GM23248 (cell line): ENCODE data around the gene IL1RAPL1. TPM values are rescaled to one million over a fixed set of nuclear protein-coding genes. Genes with fewer than 3 reads are reported as not detected.

Source experiments
- DNase-seq: peaks from one replicate; pipeline ENCODE4 v3.0.0-alpha.2; 2015
- H2AFZ ChIP-seq: fragments of 200-600 bp; sonication (generic); 2 replicates; pipeline ENCODE4 v1.6.1; 2016; ENCODE audit warnings: antibody characterized with exemption
- H3F3A ChIP-seq: fragments of 200-600 bp; sonication (generic); 2 replicates; pipeline ENCODE4 v1.6.1; 2016; ENCODE audit warnings: mild to moderate bottlenecking, antibody characterized with exemption, mixed run types; ENCODE audit not compliant: insufficient read depth
- H3K27ac ChIP-seq: fragments of 200-600 bp; sonication (generic); 2 replicates; pipeline ENCODE4 v1.5.1; 2016; ENCODE audit warnings: mild to moderate bottlenecking
- H3K27me3 ChIP-seq: fragments of 200-600 bp; sonication (generic); replicated peaks from 2 replicates; pipeline ENCODE4 v1.6.1; 2016; ENCODE audit warnings: mild to moderate bottlenecking; ENCODE audit not compliant: insufficient read depth
- H3K36me3 ChIP-seq: fragments of 200-600 bp; sonication (generic); 2 replicates; pipeline ENCODE4 v1.6.1; 2016; ENCODE audit warnings: low read depth, mild to moderate bottlenecking
- H3K4me1 ChIP-seq: fragments of 200-600 bp; sonication (generic); 2 replicates; pipeline ENCODE4 v1.6.1; 2016; ENCODE audit warnings: mild to moderate bottlenecking; ENCODE audit not compliant: insufficient read depth
- H3K4me2 ChIP-seq: fragments of 200-600 bp; sonication (generic); one replicate; pipeline ENCODE4 v1.6.1; 2016; ENCODE audit warnings: mild to moderate bottlenecking; ENCODE audit not compliant: unreplicated experiment
- H3K4me3 ChIP-seq: fragments of 200-600 bp; sonication (generic); 2 replicates; pipeline ENCODE4 v1.5.1; 2016; ENCODE audit warnings: mild to moderate bottlenecking
- H3K79me2 ChIP-seq: fragments of 200-600 bp; sonication (generic); 2 replicates; pipeline ENCODE4 v1.6.1; 2016; ENCODE audit warnings: mild to moderate bottlenecking; ENCODE audit not compliant: insufficient read depth
- H3K9ac ChIP-seq: fragments of 200-600 bp; sonication (generic); 2 replicates; pipeline ENCODE4 v1.6.1; 2016; ENCODE audit warnings: mild to moderate bottlenecking
- H3K9me2 ChIP-seq: fragments of 200-600 bp; sonication (generic); 2 replicates; pipeline ENCODE4 v1.6.1; 2016; ENCODE audit warnings: mixed run types, mild to moderate bottlenecking, moderate library complexity; ENCODE audit not compliant: insufficient read depth
- H3K9me3 ChIP-seq: fragments of 200-600 bp; sonication (generic); one replicate; pipeline ENCODE4 v1.6.1; 2017; ENCODE audit warnings: low read depth
- H4K20me1 ChIP-seq: fragments of 200-600 bp; sonication (generic); 2 replicates; pipeline ENCODE4 v1.6.0; 2016; ENCODE audit not compliant: insufficient read depth
- EZH2 ChIP-seq: fragments of 200-600 bp; sonication (generic); IDR thresholded peaks from 2 replicates; pipeline ENCODE4 v1.6.1; 2018; ENCODE audit warnings: antibody characterized with exemption, mild to moderate bottlenecking; ENCODE audit not compliant: insufficient read depth, poor library complexity, severe bottlenecking
- EZH2phosphoT487 ChIP-seq: fragments of 200-600 bp; sonication (generic); IDR thresholded peaks from 2 replicates; pipeline ENCODE4 v1.6.1; 2018; ENCODE audit warnings: antibody characterized with exemption, moderate library complexity, mild to moderate bottlenecking, low read depth; ENCODE audit not compliant: insufficient read depth
- WGBS, 2 experiments: methylation state at CpG; one replicate each; pipeline ENCODE4 v1.1.6; 2015 to 2017; ENCODE audit warnings: low lambda C conversion rate in 2 of 2, low coverage in 1 of 2; ENCODE audit errors: missing lambda C conversion rate in 2 of 2; 5-methylcytosine and 5-hydroxymethylcytosine counted together
- in situ Hi-C: fragments of 300-500 bp; cut with MboI; formaldehyde crosslinking; loops from 2 replicates; pipeline ENCODE4 v1.15.0; 2020
- polyA plus RNA-seq: library from polyadenylated mRNA; unstranded; fragments of >200 nt; fragmentation: Nextera tagmentation; extraction: Ambion mirVana; gene quantifications from 2 replicates; pipeline ENCODE4 v1.2.1, GENCODE V29; 2016
- total RNA-seq: library from RNA; depleted of rRNA; stranded (reverse); fragments of >200 nt; shearing (Covaris generic); gene quantifications from 2 replicates; pipeline ENCODE4 v1.2.3, GENCODE V29; 2014

The IL1RAPL1 gene
- total and polyA plus RNA-seq, 2 experiments from 2014 or later = not detected

DNA sequence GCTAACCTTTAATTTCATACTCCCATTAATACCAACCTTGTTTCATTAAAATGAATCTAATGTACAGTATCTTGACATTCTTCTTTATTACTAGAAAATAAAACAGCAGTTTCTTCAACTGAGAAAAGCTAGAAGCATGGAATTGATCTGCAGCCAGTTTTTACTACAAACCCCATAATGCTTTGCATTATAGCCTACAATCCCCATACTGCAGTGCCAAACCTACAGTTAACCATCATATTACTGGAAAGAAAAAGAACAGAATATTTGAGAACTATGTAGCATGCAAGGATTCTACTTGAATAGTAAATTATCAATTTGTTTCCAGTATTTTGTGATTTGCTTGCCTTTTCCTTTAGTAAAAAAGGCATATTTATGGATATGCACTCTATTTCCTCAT, 3.2 kb upstream of the IL1RAPL1 start:
- H3K27ac ChIP-seq = no peak overlapping the region
- H3K79me2 ChIP-seq = no peaks in the 10 kb centered on the region
- no peak overlapping the region for H3K9ac ChIP-seq
- H4K20me1 ChIP-seq = no peaks in the 10 kb centered on the region
- in situ Hi-C loops = no loop called here
- no peak overlapping the region for H3K4me3 ChIP-seq
- no peaks in the 10 kb centered on the region for H3K4me1 ChIP-seq
- H3K9me2 ChIP-seq = no peaks in the 10 kb centered on the region
- H3F3A ChIP-seq = no peaks in the 10 kb centered on the region
- H3K9me3 ChIP-seq = no peaks in the 10 kb centered on the region
- no peak overlapping the region for H3K4me2 ChIP-seq
- H3K27me3 ChIP-seq = no peaks in the 10 kb centered on the region
- H2AFZ ChIP-seq = no peak overlapping the region
- DNase-seq = no peak
- TF ChIP-seq EZH2 = no peak
- no peak for TF ChIP-seq EZH2phosphoT487
- no peaks in the 10 kb centered on the region for H3K36me3 ChIP-seq

DNA sequence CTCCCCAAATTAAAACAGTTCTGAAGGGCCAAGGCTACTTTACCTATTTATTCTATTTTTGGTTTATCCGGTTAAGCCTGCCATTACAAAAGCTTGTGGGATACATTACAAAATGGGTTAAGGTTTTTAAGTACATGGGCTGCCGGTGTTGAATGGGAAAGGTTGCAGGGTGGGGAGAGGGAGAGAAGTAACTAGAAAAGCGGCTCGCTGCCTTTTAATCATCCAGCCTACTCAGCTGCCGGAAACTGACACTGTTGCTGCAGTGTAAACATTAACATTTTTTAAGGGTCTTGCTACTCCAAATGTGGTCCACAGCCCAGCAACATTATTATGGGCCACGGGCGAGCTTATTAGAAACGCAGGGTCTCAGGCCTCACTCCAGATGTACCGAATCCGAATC, 1.5 kb upstream of the IL1RAPL1 start:
- no peak overlapping the region for H3K27ac ChIP-seq
- H3K9me3 ChIP-seq = no peaks in the 10 kb centered on the region
- no peaks in the 10 kb centered on the region for H4K20me1 ChIP-seq
- H3K9ac ChIP-seq = no peak overlapping the region
- WGBS, 2 experiments = 32 to 35% methylated on average over 9 to 10 of the region's 10 CpGs
- in situ Hi-C loops = no loop called here
- no peaks in the 10 kb centered on the region for H3K36me3 ChIP-seq
- no peak overlapping the region for H3K4me3 ChIP-seq
- TF ChIP-seq EZH2 (no peak), EZH2phosphoT487 (no peak)
- H3K4me1 ChIP-seq = no peaks in the 10 kb centered on the region
- no peaks in the 10 kb centered on the region for H3K27me3 ChIP-seq
- no peak overlapping the region for H3K4me2 ChIP-seq
- no peaks in the 10 kb centered on the region for H3F3A ChIP-seq
- no peak overlapping the region for H2AFZ ChIP-seq
- no peaks in the 10 kb centered on the region for H3K9me2 ChIP-seq
- H3K79me2 ChIP-seq = no peaks in the 10 kb centered on the region
- no peak for DNase-seq

DNA sequence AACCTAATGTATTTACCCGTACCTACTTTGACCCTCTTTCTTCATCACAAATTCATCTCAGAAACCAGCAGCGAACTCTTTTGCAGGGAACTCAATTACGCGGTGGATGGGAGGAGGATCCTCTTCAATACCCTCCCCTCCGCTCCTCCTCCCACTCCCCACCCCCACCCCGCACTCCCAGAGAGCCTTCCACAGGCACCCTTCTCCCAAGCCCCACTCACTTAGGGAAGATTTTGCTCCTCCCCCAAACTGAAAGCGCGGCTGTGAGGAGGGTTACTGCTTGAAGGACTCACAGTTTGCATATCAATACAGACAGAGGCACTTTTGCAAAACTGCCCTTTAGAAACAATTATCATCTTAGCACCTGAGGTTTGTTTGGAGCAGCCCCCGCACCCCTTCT, 960 bp upstream of the IL1RAPL1 start:
- Histone ChIP-seq H3K27ac (no peak overlapping the region), H2AFZ (0 out of 2 replicates have a peak overlapping the region, but pooled peaks have one; percentile 58), H3K4me3 (0 out of 2 replicates have a peak overlapping the region, but pooled peaks have one; percentile 58), H3F3A (no peaks in the 10 kb centered on the region), H3K79me2 (no peaks in the 10 kb centered on the region), H3K4me1 (no peaks in the 10 kb centered on the region), H3K9ac (no peak overlapping the region), H3K9me3 (no peaks in the 10 kb centered on the region), H3K4me2 (no peak overlapping the region), H3K9me2 (no peaks in the 10 kb centered on the region), H3K27me3 (no peaks in the 10 kb centered on the region), H3K36me3 (no peaks in the 10 kb centered on the region), H4K20me1 (no peaks in the 10 kb centered on the region)
- in situ Hi-C loops = no loop called here
- 0 to 1% methylated on average over 1 to 9 of the region's 9 CpGs for WGBS, 2 experiments
- TF ChIP-seq EZH2 (no peak), EZH2phosphoT487 (no peak)
- DNase-seq = no peak

DNA sequence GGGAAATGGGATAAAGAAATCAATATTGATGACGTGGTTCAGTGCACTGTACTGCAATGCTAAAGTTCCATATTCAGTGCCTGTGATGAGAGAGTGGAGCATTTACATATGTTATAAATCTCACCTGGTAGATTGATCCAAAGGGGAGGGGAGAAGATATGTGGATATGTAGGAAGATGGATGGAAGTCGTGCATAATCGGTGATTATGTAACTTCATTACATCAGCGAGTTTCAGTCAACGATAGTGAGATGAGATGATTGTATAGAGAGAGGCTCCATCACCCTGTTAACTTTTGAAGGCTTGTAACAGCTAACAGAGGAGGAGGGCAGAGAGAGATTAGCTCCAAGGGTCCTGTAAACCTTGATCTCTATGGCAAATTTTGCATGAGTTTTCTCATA, 1.8 kb downstream of the IL1RAPL1 start:
- no peak for TF ChIP-seq EZH2
- no peak for TF ChIP-seq EZH2phosphoT487
- Histone ChIP-seq H3K36me3 (no peaks in the 10 kb centered on the region), H3K4me3 (no peak overlapping the region), H3F3A (no peaks in the 10 kb centered on the region), H3K9me2 (no peaks in the 10 kb centered on the region), H3K27ac (no peak overlapping the region), H3K4me2 (no peak overlapping the region), H3K9me3 (no peaks in the 10 kb centered on the region), H3K9ac (no peak overlapping the region), H3K79me2 (no peaks in the 10 kb centered on the region), H3K27me3 (no peaks in the 10 kb centered on the region), H3K4me1 (no peaks in the 10 kb centered on the region), H2AFZ (no peak overlapping the region), H4K20me1 (no peaks in the 10 kb centered on the region)
- in situ Hi-C loops = no loop called here
- DNase-seq = no peak
- WGBS, 2 experiments = 0% methylated on average over 5 of the region's 5 CpGs

DNA sequence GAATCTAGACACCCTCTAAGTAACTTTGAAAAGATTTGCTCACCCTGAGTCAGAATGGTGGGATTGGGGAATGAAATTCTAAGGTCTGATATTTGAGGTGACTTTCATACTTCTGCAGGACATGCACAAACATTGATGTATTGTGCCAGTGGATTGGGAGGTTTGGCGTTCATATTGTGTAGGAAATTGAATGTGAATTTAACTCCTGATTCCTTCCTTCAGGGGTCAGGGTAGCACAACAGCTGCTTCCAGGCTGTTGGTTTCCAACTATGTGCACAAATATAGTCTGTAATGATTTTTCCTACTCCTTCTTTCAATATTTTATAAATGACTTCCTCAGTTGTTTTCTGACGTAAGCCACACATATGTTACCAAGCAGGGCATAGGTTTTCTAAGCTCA, 3.1 kb downstream of the IL1RAPL1 start:
- Histone ChIP-seq H3K36me3 (no peaks in the 10 kb centered on the region), H3K4me1 (no peaks in the 10 kb centered on the region), H3K9me2 (no peaks in the 10 kb centered on the region), H3K27ac (no peak overlapping the region), H2AFZ (no peak overlapping the region), H3K79me2 (no peaks in the 10 kb centered on the region), H3K9me3 (no peaks in the 10 kb centered on the region), H3F3A (no peaks in the 10 kb centered on the region), H3K4me3 (no peak overlapping the region), H3K4me2 (no peak overlapping the region), H4K20me1 (no peaks in the 10 kb centered on the region), H3K9ac (no peak overlapping the region), H3K27me3 (no peaks in the 10 kb centered on the region)
- TF ChIP-seq EZH2 = no peak
- no peak for TF ChIP-seq EZH2phosphoT487
- no peak for DNase-seq
- in situ Hi-C loops = no loop called here
- WGBS, 2 experiments = 32 to 36% methylated on average over 2 of the region's 2 CpGs
